ENCODE data around the gene ZFYVE21.

DNA sequence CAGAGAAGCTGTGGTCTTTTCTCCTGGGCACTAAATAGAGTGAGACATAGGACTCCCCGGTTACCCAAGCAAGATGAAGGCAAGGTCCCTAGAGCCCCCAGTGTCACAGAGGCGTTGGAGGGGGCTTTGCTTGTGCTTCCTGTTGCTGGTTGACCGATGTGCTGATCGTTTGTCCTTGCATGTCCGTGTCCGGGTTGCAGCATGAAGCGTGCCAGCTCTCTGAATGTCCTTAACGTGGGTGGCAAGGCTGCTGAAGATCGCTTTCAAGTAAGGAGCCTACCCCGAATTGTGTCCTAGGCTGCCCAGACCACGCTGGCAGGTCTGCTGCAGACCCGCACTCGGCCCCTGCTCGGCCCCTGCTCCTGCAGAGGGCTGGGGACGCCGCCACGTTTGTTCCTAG, 23.5 kb upstream of the ZFYVE21 start:
- TF ChIP-seq, protein P1, sequence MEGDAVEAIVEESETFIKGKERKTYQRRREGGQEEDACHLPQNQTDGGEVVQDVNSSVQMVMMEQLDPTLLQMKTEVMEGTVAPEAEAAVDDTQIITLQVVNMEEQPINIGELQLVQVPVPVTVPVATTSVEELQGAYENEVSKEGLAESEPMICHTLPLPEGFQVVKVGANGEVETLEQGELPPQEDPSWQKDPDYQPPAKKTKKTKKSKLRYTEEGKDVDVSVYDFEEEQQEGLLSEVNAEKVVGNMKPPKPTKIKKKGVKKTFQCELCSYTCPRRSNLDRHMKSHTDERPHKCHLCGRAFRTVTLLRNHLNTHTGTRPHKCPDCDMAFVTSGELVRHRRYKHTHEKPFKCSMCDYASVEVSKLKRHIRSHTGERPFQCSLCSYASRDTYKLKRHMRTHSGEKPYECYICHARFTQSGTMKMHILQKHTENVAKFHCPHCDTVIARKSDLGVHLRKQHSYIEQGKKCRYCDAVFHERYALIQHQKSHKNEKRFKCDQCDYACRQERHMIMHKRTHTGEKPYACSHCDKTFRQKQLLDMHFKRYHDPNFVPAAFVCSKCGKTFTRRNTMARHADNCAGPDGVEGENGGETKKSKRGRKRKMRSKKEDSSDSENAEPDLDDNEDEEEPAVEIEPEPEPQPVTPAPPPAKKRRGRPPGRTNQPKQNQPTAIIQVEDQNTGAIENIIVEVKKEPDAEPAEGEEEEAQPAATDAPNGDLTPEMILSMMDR (IDR thresholded peaks at IDR 0.05; ENCODE audit: insufficient read depth, low read length), result no peak
- TF ChIP-seq POLR2AphosphoS5 (IDR thresholded peaks at IDR 0.05; ENCODE audit: low read depth) (no peak), GABPA (IDR thresholded peaks at IDR 0.05; ENCODE audit: low read depth) (no peak)
- TF ChIP-seq, protein P2, sequence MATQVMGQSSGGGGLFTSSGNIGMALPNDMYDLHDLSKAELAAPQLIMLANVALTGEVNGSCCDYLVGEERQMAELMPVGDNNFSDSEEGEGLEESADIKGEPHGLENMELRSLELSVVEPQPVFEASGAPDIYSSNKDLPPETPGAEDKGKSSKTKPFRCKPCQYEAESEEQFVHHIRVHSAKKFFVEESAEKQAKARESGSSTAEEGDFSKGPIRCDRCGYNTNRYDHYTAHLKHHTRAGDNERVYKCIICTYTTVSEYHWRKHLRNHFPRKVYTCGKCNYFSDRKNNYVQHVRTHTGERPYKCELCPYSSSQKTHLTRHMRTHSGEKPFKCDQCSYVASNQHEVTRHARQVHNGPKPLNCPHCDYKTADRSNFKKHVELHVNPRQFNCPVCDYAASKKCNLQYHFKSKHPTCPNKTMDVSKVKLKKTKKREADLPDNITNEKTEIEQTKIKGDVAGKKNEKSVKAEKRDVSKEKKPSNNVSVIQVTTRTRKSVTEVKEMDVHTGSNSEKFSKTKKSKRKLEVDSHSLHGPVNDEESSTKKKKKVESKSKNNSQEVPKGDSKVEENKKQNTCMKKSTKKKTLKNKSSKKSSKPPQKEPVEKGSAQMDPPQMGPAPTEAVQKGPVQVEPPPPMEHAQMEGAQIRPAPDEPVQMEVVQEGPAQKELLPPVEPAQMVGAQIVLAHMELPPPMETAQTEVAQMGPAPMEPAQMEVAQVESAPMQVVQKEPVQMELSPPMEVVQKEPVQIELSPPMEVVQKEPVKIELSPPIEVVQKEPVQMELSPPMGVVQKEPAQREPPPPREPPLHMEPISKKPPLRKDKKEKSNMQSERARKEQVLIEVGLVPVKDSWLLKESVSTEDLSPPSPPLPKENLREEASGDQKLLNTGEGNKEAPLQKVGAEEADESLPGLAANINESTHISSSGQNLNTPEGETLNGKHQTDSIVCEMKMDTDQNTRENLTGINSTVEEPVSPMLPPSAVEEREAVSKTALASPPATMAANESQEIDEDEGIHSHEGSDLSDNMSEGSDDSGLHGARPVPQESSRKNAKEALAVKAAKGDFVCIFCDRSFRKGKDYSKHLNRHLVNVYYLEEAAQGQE (IDR thresholded peaks at IDR 0.05; ENCODE audit: insufficient replicate concordance, low read depth), result no peak

All from HL-60 (cell line).